ENCODE measurements around the gene TMEM151B.

The TMEM151B gene

DNA sequence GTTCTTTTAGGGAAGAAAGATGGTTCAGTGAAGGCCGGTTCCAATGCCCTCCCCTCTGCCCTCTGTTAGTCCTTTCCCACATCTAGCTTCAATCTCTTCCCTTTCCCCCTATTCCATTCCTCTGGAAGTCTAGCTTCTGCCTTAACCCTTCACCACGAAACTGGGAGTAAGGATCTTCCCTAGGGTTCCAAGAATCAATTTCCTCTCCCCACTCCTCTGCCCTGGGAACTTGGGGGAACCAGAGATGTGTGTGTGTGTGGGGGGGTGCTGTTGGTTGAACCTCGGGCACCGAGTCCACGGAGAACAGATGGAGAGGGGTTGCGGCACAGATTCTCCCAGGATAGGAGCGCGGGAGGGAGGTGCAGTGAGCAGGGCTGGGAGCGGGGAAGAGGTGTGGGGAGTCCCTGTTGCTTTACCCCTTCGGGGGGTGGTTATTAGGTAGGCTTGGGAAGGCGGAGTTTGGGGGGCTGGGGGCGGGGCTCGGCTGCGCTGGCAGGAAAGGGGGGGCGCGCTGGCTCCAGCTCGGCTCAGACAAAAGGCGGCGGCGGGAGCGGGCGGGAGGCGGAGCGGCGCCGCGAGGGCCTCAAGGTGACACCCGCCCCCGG is at the start of gene TMEM151B:
TSS of gene TMEM151B (plus strand) at position 530 of the 605 bp plus-strand sequence. CDS start 293 bp downstream, outside the sequence.
- H3K9me3 ChIP-seq (ENCODE audit: insufficient read depth, low read length), result no peaks in the 10 kb centered on the region
- peaks cover 7% of the 10 kb centered on the region for H3K4me1 ChIP-seq (ENCODE audit: insufficient read depth, insufficient read length)
- no peak for DNase-seq (ENCODE audit: low read depth, low spot score)
- TF ChIP-seq SUZ12 (IDR thresholded peaks at IDR 0.05; ENCODE audit: extremely low read depth, insufficient read depth, insufficient read length) (no peak), YY1 (IDR thresholded peaks at IDR 0.05; ENCODE audit: insufficient read depth, insufficient read length) (no peak), ZNF274 (IDR thresholded peaks at IDR 0.05; ENCODE audit: low read depth, low read length) (no peak)
- H3K36me3 ChIP-seq (ENCODE audit: insufficient read depth, insufficient read length, low read length), result no peaks in the 10 kb centered on the region
- peaks cover 27% of the 10 kb centered on the region for H3K27me3 ChIP-seq (ENCODE audit: insufficient read depth, insufficient read length)
- H3K4me3 ChIP-seq (ENCODE audit: insufficient read length, low read depth), result peak within 1 kb of the TSS; percentile 18
- H3K9ac ChIP-seq (ENCODE audit: insufficient read length, low read depth), result peak within 1 kb of the TSS; percentile 21

DNA sequence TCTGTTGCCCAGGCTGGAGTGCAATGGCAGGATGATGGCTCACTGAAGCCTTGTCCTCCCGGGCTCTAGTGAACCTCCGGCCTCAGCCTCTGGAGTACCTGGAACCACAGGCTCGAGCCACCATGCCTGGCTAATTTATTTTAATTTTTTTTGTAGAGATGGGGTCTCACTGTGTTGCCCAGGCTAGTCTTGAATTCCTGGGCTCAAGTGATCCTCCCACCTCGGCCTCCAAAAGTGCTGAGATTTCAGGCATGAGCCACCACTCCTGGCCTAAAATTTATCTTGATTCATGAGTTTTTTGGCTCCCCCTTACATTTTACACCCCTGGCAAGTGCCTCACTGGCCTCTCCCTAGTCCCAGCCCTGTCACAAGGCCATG is 49.3 kb upstream of the TMEM151B start:
- H3K27me3 ChIP-seq (ENCODE audit: insufficient read depth, insufficient read length), result peaks cover 7% of the 10 kb centered on the region
- peaks cover 20% of the 10 kb centered on the region for H3K4me1 ChIP-seq (ENCODE audit: insufficient read depth, insufficient read length)
- no peak for TF ChIP-seq ZNF274 (IDR thresholded peaks at IDR 0.05; ENCODE audit: low read depth, low read length)
- TF ChIP-seq SUZ12 (IDR thresholded peaks at IDR 0.05; ENCODE audit: extremely low read depth, insufficient read depth, insufficient read length), result no peak
- TF ChIP-seq YY1 (IDR thresholded peaks at IDR 0.05; ENCODE audit: insufficient read depth, insufficient read length), result no peak
- H3K4me3 ChIP-seq (ENCODE audit: insufficient read length, low read depth), result no peak overlapping the region
- no peak overlapping the region for H3K9ac ChIP-seq (ENCODE audit: insufficient read length, low read depth)
- H3K36me3 ChIP-seq (ENCODE audit: insufficient read depth, insufficient read length, low read length), result peaks cover 2% of the 10 kb centered on the region
- DNase-seq (ENCODE audit: low read depth, low spot score), result no peak
- H3K9me3 ChIP-seq (ENCODE audit: insufficient read depth, low read length), result no peaks in the 10 kb centered on the region

DNA sequence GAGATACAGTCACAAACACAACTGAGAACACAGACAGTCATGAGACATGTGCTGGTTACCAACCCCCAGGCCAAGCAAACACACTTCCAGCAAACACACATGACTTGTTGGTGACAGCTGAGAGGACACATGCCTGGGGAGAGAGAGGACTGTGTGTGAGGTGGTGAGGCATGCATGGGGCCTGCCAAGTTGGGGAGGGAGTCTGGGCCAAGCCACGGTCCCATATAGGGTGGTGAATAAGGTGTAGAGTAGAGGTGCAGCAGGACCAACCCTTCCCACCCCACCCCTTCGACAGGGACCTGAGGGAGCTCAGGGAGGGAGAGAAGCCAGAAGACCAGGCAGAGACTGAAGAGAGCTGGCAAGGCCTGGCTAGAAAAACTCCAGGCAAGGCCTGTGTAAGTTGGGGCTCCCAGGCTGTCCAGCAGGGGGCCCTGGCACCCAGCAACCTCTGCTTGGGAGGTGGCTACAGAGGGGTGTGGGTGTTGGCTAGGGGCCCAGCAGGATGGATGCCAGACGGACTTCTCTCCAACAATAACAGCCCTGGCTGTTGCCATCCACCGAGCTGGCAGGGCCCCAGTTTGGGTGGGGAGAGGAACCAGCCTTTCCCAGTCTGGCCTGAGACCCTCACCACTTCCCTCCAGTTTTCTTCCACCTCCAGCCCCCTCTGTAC is 48.8 kb upstream of the TMEM151B start:
- Histone ChIP-seq H3K4me1 (ENCODE audit: insufficient read depth, insufficient read length) (peaks cover 22% of the 10 kb centered on the region), H3K36me3 (ENCODE audit: insufficient read depth, insufficient read length, low read length) (peaks cover 4% of the 10 kb centered on the region), H3K9me3 (ENCODE audit: insufficient read depth, low read length) (no peaks in the 10 kb centered on the region), H3K27me3 (ENCODE audit: insufficient read depth, insufficient read length) (peaks cover 7% of the 10 kb centered on the region), H3K9ac (ENCODE audit: insufficient read length, low read depth) (peak overlapping the region; percentile 50), H3K4me3 (ENCODE audit: insufficient read length, low read depth) (no peak overlapping the region)
- no peak for DNase-seq (ENCODE audit: low read depth, low spot score)
- no peak for TF ChIP-seq YY1 (IDR thresholded peaks at IDR 0.05; ENCODE audit: insufficient read depth, insufficient read length)
- no peak for TF ChIP-seq SUZ12 (IDR thresholded peaks at IDR 0.05; ENCODE audit: extremely low read depth, insufficient read depth, insufficient read length)
- no peak for TF ChIP-seq ZNF274 (IDR thresholded peaks at IDR 0.05; ENCODE audit: low read depth, low read length)

DNA sequence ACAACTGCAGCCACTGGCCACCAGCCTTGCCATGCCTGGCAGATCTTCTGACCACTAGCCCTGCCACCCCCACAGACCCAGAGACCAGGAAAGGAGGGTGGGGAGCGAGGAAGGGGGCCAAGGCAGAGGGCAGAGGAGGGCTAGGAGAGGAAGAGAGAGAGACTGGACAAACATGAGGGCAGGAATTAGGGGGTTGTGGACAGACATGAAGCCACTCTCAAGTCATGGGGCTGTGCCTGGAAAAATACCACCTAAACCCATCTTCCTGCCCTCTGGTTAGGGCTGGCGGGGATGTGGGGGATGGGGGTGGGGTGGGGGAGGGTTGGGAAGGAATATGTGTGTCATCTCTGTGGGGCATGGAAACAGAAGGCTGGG is 48.3 kb upstream of the TMEM151B start:
- Histone ChIP-seq H3K4me3 (ENCODE audit: insufficient read length, low read depth) (no peak overlapping the region), H3K9ac (ENCODE audit: insufficient read length, low read depth) (peak overlapping the region; percentile 50), H3K36me3 (ENCODE audit: insufficient read depth, insufficient read length, low read length) (peaks cover 4% of the 10 kb centered on the region), H3K27me3 (ENCODE audit: insufficient read depth, insufficient read length) (peaks cover 7% of the 10 kb centered on the region), H3K9me3 (ENCODE audit: insufficient read depth, low read length) (no peaks in the 10 kb centered on the region), H3K4me1 (ENCODE audit: insufficient read depth, insufficient read length) (peaks cover 25% of the 10 kb centered on the region)
- TF ChIP-seq ZNF274 (IDR thresholded peaks at IDR 0.05; ENCODE audit: low read depth, low read length), result no peak
- no peak for TF ChIP-seq YY1 (IDR thresholded peaks at IDR 0.05; ENCODE audit: insufficient read depth, insufficient read length)
- no peak for TF ChIP-seq SUZ12 (IDR thresholded peaks at IDR 0.05; ENCODE audit: extremely low read depth, insufficient read depth, insufficient read length)
- DNase-seq (ENCODE audit: low read depth, low spot score), result no peak

DNA sequence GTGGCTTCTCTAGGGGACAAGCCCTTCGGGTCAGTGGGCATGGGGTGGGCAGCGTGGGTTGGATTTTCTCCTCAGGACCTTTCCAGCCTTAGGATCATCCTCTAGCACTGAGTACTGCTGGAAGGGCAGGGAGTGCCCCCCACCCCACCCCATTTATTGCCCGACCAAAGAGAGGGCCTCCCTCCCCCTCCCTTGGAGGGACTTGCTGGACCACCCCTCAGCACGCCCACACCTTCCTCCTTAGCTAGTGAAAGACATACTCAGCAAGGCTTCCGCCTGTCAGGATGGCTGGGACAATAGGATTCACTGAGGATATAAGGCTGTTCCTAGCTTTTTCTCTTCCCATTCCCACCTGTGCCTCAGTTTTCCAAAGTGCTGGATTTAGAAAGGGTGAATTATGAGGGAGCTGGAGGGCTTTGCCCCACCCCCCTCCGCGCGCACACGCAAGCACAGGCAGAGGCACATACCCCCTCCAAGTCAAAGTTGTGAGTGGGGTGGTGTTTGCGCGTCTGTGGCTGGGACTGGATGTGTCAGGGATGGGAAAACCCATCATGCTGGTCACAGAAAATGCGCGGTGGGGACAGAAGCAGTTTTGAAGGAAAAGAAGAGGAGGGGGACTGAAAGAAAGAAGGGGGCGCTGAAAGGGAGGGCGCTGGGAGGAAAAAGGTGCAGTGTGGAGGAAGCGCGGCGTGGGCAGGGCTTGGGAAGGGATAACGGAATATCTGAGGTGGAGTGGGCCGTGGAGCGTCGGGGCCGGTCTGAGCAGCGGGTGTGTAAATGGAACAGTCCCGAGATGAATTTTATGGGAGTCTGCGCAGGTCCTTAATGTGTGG is 47.5 kb upstream of the TMEM151B start:
- peaks cover 4% of the 10 kb centered on the region for H3K36me3 ChIP-seq (ENCODE audit: insufficient read depth, insufficient read length, low read length)
- H3K9ac ChIP-seq (ENCODE audit: insufficient read length, low read depth), result peak overlapping the region; percentile 74
- peak overlapping the region; percentile 39 for H3K4me3 ChIP-seq (ENCODE audit: insufficient read length, low read depth)
- DNase-seq (ENCODE audit: low read depth, low spot score), result no peak
- no peaks in the 10 kb centered on the region for H3K9me3 ChIP-seq (ENCODE audit: insufficient read depth, low read length)
- peaks cover 26% of the 10 kb centered on the region for H3K4me1 ChIP-seq (ENCODE audit: insufficient read depth, insufficient read length)
- no peak for TF ChIP-seq SUZ12 (IDR thresholded peaks at IDR 0.05; ENCODE audit: extremely low read depth, insufficient read depth, insufficient read length)
- no peak for TF ChIP-seq YY1 (IDR thresholded peaks at IDR 0.05; ENCODE audit: insufficient read depth, insufficient read length)
- TF ChIP-seq ZNF274 (IDR thresholded peaks at IDR 0.05; ENCODE audit: low read depth, low read length), result no peak
- H3K27me3 ChIP-seq (ENCODE audit: insufficient read depth, insufficient read length), result peaks cover 7% of the 10 kb centered on the region

DNA sequence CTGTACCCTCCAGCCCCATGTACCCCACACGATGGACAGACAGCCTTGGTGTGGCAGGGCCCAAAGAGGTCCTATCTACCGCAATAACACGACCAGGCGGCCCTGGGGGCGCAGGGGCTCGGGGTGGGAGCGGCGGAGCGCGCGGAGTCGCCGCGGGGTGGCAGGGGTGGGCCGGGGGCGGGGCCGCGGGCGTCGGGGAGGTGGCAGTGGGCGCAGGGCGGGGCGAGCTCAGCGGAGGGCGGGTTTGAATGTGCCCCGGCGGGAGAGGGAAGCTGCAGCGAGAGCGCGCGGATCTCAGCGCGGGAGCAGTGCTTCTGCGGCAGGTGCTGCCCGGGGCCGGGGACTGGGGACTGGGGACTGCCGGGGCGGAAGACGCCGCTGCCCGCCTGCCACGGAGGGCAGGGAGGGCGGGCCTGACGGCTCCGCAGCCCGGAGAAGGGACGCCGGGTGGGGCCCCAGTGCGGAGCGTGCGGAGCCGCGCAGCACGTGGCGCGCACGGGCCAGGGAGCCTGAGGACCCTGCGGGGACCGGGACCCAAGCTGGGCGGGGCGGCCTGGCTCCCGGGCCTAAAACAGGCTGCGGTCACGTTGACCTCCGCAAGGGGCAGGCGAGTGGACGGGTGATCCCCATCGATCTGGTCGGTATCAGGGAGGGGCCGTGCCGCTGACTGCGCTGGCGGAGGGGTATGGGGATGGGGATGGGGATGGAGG is 46.8 kb upstream of the TMEM151B start, which contains the start of gene SLC29A1:
TSS of gene SLC29A1 (plus strand) at position 277 of the 710 bp plus-strand sequence. CDS start 3,719 bp downstream, outside the sequence.
- TF ChIP-seq YY1 (IDR thresholded peaks at IDR 0.05; ENCODE audit: insufficient read depth, insufficient read length) (no peak), SUZ12 (IDR thresholded peaks at IDR 0.05; ENCODE audit: extremely low read depth, insufficient read depth, insufficient read length) (no peak), ZNF274 (IDR thresholded peaks at IDR 0.05; ENCODE audit: low read depth, low read length) (no peak)

More for the DNA sequence above, 46.8 kb upstream of the TMEM151B start, which contains the start of gene SLC29A1:
- peak within 1 kb of the TSS; percentile 80 for H3K9ac ChIP-seq (ENCODE audit: insufficient read length, low read depth)
- H3K9me3 ChIP-seq (ENCODE audit: insufficient read depth, low read length), result no peaks in the 10 kb centered on the region
- H3K27me3 ChIP-seq (ENCODE audit: insufficient read depth, insufficient read length), result peaks cover 7% of the 10 kb centered on the region
- peak within 1 kb of the TSS; percentile 58 for H3K4me3 ChIP-seq (ENCODE audit: insufficient read length, low read depth)
- H3K4me1 ChIP-seq (ENCODE audit: insufficient read depth, insufficient read length), result peaks cover 23% of the 10 kb centered on the region
- no peak for DNase-seq (ENCODE audit: low read depth, low spot score)
- H3K36me3 ChIP-seq (ENCODE audit: insufficient read depth, insufficient read length, low read length), result peaks cover 4% of the 10 kb centered on the region
